ENCODE results near the gene ZRANB3.
"Not testable (repeated sequence)": the region's sequence is repeated elsewhere in the genome, so short reads cannot be mapped to it uniquely, and the experiment has no call there.

ZRANB3 gene

GRCh38 chr2:135124924-135125886 is 405.8 kb downstream of the ZRANB3 start:
- Histone ChIP-seq H3K79me2 (ENCODE audit: insufficient read depth, low read length) (no peaks in the 10 kb centered on the region), H3K27me3 (ENCODE audit: insufficient read depth, low read length, poor library complexity, severe bottlenecking) (no peaks in the 10 kb centered on the region), H2AFZ (ENCODE audit: low read length) (no peak overlapping the region), H3K36me3 (ENCODE audit: insufficient read depth, low read length) (peaks cover 47% of the 10 kb centered on the region; the same call in 1 of the 2 replicates), H3K9me3 (ENCODE audit: insufficient read depth, low read depth, low read length) (no peaks in the 10 kb centered on the region), H3K4me2 (ENCODE audit: low read depth, low read length, poor library complexity, severe bottlenecking) (no peak overlapping the region), H3F3A (ENCODE audit: low read depth) (no peaks in the 10 kb centered on the region), H3K9me2 (replicated peaks; ENCODE audit: low read depth, low read length) (no peaks in the 10 kb centered on the region), H3K4me1 (ENCODE audit: insufficient read depth, low read length, poor library complexity, severe bottlenecking) (no peaks in the 10 kb centered on the region), H4K20me1 (ENCODE audit: insufficient read depth, low read length, poor library complexity, severe bottlenecking) (no peaks in the 10 kb centered on the region), H3K4me3 (ENCODE audit: low read length, poor library complexity, severe bottlenecking) (no peak overlapping the region), H3K9ac (ENCODE audit: low read depth, low read length, poor library complexity, severe bottlenecking) (no peak overlapping the region)
- TF ChIP-seq CTCF (conservative IDR thresholded peaks at IDR 0.05; ENCODE audit: low read length) (no peak), EZH2phosphoT487 (IDR thresholded peaks at IDR 0.05; ENCODE audit: borderline replicate concordance) (no peak)

GRCh38 chr2:135121658-135122039 is 409.4 kb downstream of the ZRANB3 start:
- not testable (repeated sequence) for H3K4me3 ChIP-seq (ENCODE audit: low read length, poor library complexity, severe bottlenecking); H3K4me1 ChIP-seq (ENCODE audit: insufficient read depth, low read length, poor library complexity, severe bottlenecking); H2AFZ ChIP-seq (ENCODE audit: low read length); H3K9me3 ChIP-seq (ENCODE audit: insufficient read depth, low read depth, low read length); H3K9me2 ChIP-seq (replicated peaks; ENCODE audit: low read depth, low read length); H3F3A ChIP-seq (ENCODE audit: low read depth); H3K4me2 ChIP-seq (ENCODE audit: low read depth, low read length, poor library complexity, severe bottlenecking); H3K79me2 ChIP-seq (ENCODE audit: insufficient read depth, low read length); H3K27me3 ChIP-seq (ENCODE audit: insufficient read depth, low read length, poor library complexity, severe bottlenecking); H3K9ac ChIP-seq (ENCODE audit: low read depth, low read length, poor library complexity, severe bottlenecking); H4K20me1 ChIP-seq (ENCODE audit: insufficient read depth, low read length, poor library complexity, severe bottlenecking)
- H3K36me3 ChIP-seq (ENCODE audit: insufficient read depth, low read length): peaks cover 34% of the 10 kb centered on the region; the same call in 1 of the 2 replicates

GRCh38 chr2:135121016-135121657 is 409.9 kb downstream of the ZRANB3 start:
- H3K9ac ChIP-seq (ENCODE audit: low read depth, low read length, poor library complexity, severe bottlenecking): no peak overlapping the region
- H3K9me2 ChIP-seq (replicated peaks; ENCODE audit: low read depth, low read length): no peaks in the 10 kb centered on the region
- no peak overlapping the region for H3K4me2 ChIP-seq (ENCODE audit: low read depth, low read length, poor library complexity, severe bottlenecking)
- H4K20me1 ChIP-seq (ENCODE audit: insufficient read depth, low read length, poor library complexity, severe bottlenecking): no peaks in the 10 kb centered on the region
- H3K9me3 ChIP-seq (ENCODE audit: insufficient read depth, low read depth, low read length): no peaks in the 10 kb centered on the region
- H2AFZ ChIP-seq (ENCODE audit: low read length): no peak overlapping the region
- H3K4me3 ChIP-seq (ENCODE audit: low read length, poor library complexity, severe bottlenecking): no peak overlapping the region
- H3K36me3 ChIP-seq (ENCODE audit: insufficient read depth, low read length): peaks cover 33% of the 10 kb centered on the region; the same call in 1 of the 2 replicates
- H3F3A ChIP-seq (ENCODE audit: low read depth): no peaks in the 10 kb centered on the region
- TF ChIP-seq CTCF (conservative IDR thresholded peaks at IDR 0.05; ENCODE audit: low read length): no peak
- no peak for TF ChIP-seq EZH2phosphoT487 (IDR thresholded peaks at IDR 0.05; ENCODE audit: borderline replicate concordance)
- H3K27me3 ChIP-seq (ENCODE audit: insufficient read depth, low read length, poor library complexity, severe bottlenecking): no peaks in the 10 kb centered on the region
- H3K4me1 ChIP-seq (ENCODE audit: insufficient read depth, low read length, poor library complexity, severe bottlenecking): no peaks in the 10 kb centered on the region
- no peaks in the 10 kb centered on the region for H3K79me2 ChIP-seq (ENCODE audit: insufficient read depth, low read length)
